MM.1S (cell line): ENCODE results near the gene IPO9.
A peak's percentile ranks its signal among the peaks of the same experiment; 100 is the strongest.

Source experiments
- DNase-seq: peaks from one replicate; pipeline ENCODE4 v3.0.0-alpha.2; 2015
- H2AFZ ChIP-seq: fragments of 300-600 bp; sonication (generic); 2 replicates; pipeline ENCODE4 v1.6.0; 2016; ENCODE audit warnings: antibody characterized with exemption, low read length
- H3F3A ChIP-seq: fragments of 300-600 bp; sonication (generic); 2 replicates; pipeline ENCODE4 v1.6.1; 2016; ENCODE audit warnings: mild to moderate bottlenecking, antibody characterized with exemption, low read length, moderate library complexity, mixed read lengths; ENCODE audit not compliant: insufficient read depth
- H3K27ac ChIP-seq: fragments of 300-600 bp; sonication (generic); 2 replicates; pipeline ENCODE4 v1.5.1; 2016; ENCODE audit warnings: mild to moderate bottlenecking, low read length
- H3K27me3 ChIP-seq: fragments of 300-600 bp; sonication (generic); replicated peaks from 2 replicates; pipeline ENCODE4 v1.6.0; 2016; ENCODE audit warnings: low read length; ENCODE audit not compliant: insufficient read depth
- H3K36me3 ChIP-seq: fragments of 300-600 bp; sonication (generic); replicated peaks from 2 replicates; pipeline ENCODE4 v1.6.1; 2016; ENCODE audit warnings: mild to moderate bottlenecking, low read length, mixed read lengths; ENCODE audit not compliant: insufficient read depth
- H3K4me1 ChIP-seq: fragments of 300-600 bp; sonication (generic); 2 replicates; pipeline ENCODE4 v1.6.1; 2016; ENCODE audit warnings: low read length, mixed read lengths
- H3K4me2 ChIP-seq: fragments of 300-600 bp; sonication (generic); 2 replicates; pipeline ENCODE4 v1.6.0; 2016; ENCODE audit warnings: low read depth, low read length
- H3K4me3 ChIP-seq: fragments of 300-600 bp; sonication (generic); 2 replicates; pipeline ENCODE4 v1.5.1; 2016; ENCODE audit warnings: low read length, mixed read lengths
- H3K79me2 ChIP-seq: fragments of 300-600 bp; sonication (generic); 2 replicates; pipeline ENCODE4 v1.6.1; 2016; ENCODE audit warnings: mixed run types, low read length, mixed read lengths
- H3K9ac ChIP-seq: fragments of 300-600 bp; sonication (generic); 2 replicates; pipeline ENCODE4 v1.6.1; 2016; ENCODE audit warnings: low read length, mixed read lengths
- H3K9me2 ChIP-seq: fragments of 300-600 bp; sonication (generic); replicated peaks from 2 replicates; pipeline ENCODE4 v1.6.1; 2016; ENCODE audit warnings: mild to moderate bottlenecking, low read length, mixed read lengths; ENCODE audit not compliant: insufficient read depth
- H3K9me3 ChIP-seq: fragments of 300-600 bp; sonication (generic); replicated peaks from 2 replicates; pipeline ENCODE4 v1.6.1; 2016; ENCODE audit warnings: mild to moderate bottlenecking, low read length, mixed read lengths; ENCODE audit not compliant: insufficient read depth
- H4K20me1 ChIP-seq: fragments of 300-600 bp; sonication (generic); 2 replicates; pipeline ENCODE4 v1.6.1; 2016; ENCODE audit warnings: mild to moderate bottlenecking, low read length, moderate library complexity, mixed read lengths; ENCODE audit not compliant: insufficient read depth
- EZH2 ChIP-seq: fragments of 300-600 bp; sonication (generic); optimal IDR thresholded peaks from 2 replicates; pipeline ENCODE3; 2017; ENCODE audit warnings: low read depth, mild to moderate bottlenecking, antibody characterized with exemption, low read length, mixed read lengths
- EZH2phosphoT487 ChIP-seq: fragments of 300-600 bp; sonication (generic); IDR thresholded peaks from 2 replicates; pipeline ENCODE4 v1.6.1; 2018; ENCODE audit warnings: antibody characterized with exemption, low read length
- TF ChIP-seq, protein P1 (sequence below): fragments of 300-600 bp; sonication (generic); IDR thresholded peaks from 2 replicates; pipeline ENCODE4 v1.5.1; 2016; ENCODE audit warnings: antibody characterized with exemption, low read length, mixed read lengths

The IPO9 gene

DNA sequence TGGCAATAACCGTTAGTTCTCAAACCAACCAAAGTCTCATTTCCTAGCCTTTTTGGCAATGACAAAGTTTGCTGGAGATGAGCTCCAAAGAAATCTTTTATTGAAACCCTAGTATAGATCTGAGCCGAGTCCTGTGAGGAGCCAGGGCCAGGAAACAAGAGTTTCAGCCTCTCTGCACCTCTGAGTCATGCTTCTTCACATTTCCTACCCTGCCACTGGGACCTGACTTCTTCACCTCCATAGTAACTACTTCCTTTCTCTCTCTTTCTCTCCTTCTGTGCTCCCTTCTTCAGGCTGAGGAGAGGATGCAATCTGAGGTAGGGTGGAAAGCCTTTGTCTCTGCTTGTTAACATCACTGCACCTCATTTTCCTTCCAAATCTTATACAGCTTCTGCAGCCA lies 38.7 kb upstream of the IPO9 start:
- Histone ChIP-seq H4K20me1 (no peaks in the 10 kb centered on the region), H3K27ac (no peak overlapping the region), H3K9me3 (no peaks in the 10 kb centered on the region), H3K9ac (no peak overlapping the region), H3K4me1 (no peaks in the 10 kb centered on the region), H2AFZ (no peak overlapping the region), H3K36me3 (no peaks in the 10 kb centered on the region), H3K27me3 (no peaks in the 10 kb centered on the region), H3K79me2 (no peaks in the 10 kb centered on the region), H3F3A (no peaks in the 10 kb centered on the region), H3K9me2 (no peaks in the 10 kb centered on the region), H3K4me3 (no peak overlapping the region), H3K4me2 (no peak overlapping the region)
- no peak for TF ChIP-seq EZH2phosphoT487
- DNase-seq, result no peak

DNA sequence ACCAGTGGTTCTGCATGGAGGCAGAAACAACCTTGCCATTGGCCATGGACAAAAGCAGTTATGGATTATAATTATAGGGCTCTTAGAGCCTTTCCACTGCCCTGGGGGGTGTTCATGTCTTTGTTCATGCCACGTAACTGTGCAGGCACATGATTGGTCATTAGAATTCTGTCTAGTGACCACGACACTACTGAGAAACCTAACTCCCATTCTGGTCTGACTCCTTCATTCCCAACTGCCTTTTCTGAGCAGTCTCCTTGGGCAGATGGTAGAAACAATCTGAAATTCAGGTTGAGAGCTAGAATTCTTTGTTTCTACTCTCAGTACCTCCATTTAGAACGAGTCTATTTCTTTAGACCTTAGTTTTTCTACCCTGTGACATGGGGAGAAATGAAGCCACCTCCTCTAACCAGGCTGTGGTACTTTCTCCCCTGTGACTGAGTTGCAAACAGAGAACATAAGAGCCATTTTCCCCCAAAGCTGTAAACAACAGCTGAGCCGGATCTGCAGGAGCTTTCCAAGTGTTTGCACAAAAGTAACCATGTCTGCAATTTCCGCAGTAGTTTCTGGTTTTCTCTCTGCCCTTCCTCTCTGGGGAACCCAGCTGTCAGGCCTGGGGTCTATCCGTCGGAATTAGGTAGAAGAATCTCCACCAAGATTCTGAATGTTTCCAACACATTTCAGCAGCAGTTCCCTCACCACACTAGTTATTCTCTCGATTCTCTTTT lies 37.7 kb upstream of the IPO9 start:
- TF ChIP-seq, protein P1, sequence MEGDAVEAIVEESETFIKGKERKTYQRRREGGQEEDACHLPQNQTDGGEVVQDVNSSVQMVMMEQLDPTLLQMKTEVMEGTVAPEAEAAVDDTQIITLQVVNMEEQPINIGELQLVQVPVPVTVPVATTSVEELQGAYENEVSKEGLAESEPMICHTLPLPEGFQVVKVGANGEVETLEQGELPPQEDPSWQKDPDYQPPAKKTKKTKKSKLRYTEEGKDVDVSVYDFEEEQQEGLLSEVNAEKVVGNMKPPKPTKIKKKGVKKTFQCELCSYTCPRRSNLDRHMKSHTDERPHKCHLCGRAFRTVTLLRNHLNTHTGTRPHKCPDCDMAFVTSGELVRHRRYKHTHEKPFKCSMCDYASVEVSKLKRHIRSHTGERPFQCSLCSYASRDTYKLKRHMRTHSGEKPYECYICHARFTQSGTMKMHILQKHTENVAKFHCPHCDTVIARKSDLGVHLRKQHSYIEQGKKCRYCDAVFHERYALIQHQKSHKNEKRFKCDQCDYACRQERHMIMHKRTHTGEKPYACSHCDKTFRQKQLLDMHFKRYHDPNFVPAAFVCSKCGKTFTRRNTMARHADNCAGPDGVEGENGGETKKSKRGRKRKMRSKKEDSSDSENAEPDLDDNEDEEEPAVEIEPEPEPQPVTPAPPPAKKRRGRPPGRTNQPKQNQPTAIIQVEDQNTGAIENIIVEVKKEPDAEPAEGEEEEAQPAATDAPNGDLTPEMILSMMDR, result no peak
- TF ChIP-seq EZH2 (no peak), EZH2phosphoT487 (no peak)
- no peaks in the 10 kb centered on the region for H3K27me3 ChIP-seq
- no peaks in the 10 kb centered on the region for H3K9me3 ChIP-seq
- H4K20me1 ChIP-seq, result no peaks in the 10 kb centered on the region
- H3K4me1 ChIP-seq, result no peaks in the 10 kb centered on the region
- no peaks in the 10 kb centered on the region for H3F3A ChIP-seq
- no peak overlapping the region for H3K4me2 ChIP-seq
- H3K9me2 ChIP-seq, result no peaks in the 10 kb centered on the region
- no peak overlapping the region for H3K27ac ChIP-seq
- H3K79me2 ChIP-seq, result no peaks in the 10 kb centered on the region
- no peak overlapping the region for H2AFZ ChIP-seq
- H3K9ac ChIP-seq, result no peak overlapping the region
- no peak for DNase-seq
- H3K4me3 ChIP-seq, result no peak overlapping the region
- H3K36me3 ChIP-seq, result no peaks in the 10 kb centered on the region

DNA sequence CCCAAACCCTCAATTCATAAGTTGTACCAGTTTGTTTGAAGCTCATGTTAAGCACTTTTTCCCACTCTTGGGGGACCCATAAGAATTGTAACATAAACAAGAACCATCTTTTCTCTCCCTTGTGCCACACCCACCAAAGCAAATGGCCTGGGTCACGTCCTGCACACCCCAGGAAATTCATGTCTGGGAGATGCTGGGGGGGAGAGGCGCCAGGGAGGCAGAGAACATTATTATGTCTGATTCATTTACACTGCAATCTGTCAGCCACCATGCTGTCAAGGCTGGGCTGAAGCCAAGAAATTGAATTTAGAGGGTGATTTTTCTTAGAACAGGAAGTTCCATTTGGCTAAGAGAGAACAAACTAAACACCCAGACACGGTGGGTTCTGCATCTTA lies 37.2 kb upstream of the IPO9 start:
- Histone ChIP-seq H3K9me2 (no peaks in the 10 kb centered on the region), H3K79me2 (no peaks in the 10 kb centered on the region), H2AFZ (no peak overlapping the region), H3K9me3 (no peaks in the 10 kb centered on the region), H3K9ac (no peak overlapping the region), H3K4me2 (no peak overlapping the region), H3F3A (no peaks in the 10 kb centered on the region), H4K20me1 (no peaks in the 10 kb centered on the region), H3K4me1 (no peaks in the 10 kb centered on the region), H3K4me3 (no peak overlapping the region), H3K36me3 (no peaks in the 10 kb centered on the region), H3K27ac (no peak overlapping the region), H3K27me3 (no peaks in the 10 kb centered on the region)
- DNase-seq, result no peak
- no peak for TF ChIP-seq EZH2phosphoT487
- TF ChIP-seq, protein P1, result no peak
- no peak for TF ChIP-seq EZH2

DNA sequence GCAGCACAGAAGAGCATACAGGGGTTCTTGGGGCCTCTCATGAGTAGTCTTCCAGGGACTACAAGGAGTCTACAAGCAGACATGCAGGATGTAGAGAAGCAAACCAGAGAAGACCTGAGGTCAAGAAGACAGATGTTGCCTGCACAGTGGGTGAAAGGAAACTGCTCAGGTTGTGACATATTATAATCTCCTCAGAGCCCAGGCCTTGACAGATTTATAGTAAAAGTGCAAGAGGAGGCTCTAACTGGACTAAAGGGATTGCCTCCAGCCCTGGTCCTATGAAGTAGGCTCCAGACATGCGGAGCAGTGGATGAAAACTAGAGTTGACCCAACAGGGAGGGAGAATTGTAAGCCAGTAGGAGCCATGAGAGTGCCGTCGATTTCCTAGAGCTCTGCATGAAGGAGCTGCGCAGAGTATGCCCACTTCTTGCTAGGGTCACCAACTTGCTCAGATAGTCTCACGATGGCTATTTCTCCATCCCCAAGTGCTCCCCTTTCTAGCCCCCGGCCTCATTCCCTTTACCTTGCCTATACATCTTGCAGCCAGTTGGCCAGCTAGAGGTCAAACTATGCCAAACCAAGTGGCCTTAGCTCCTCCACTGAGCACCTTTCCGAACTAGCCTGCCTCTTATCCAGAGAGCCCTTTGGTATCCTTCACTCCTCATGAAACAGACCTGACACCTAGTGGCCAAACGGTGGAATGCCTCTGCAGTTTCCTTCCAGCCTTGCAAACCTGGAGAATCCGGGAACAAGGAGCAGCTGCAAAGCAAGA lies 36.2 kb upstream of the IPO9 start:
- H3F3A ChIP-seq, result no peaks in the 10 kb centered on the region
- no peak overlapping the region for H2AFZ ChIP-seq
- no peaks in the 10 kb centered on the region for H3K9me2 ChIP-seq
- no peak overlapping the region for H3K27ac ChIP-seq
- H3K9ac ChIP-seq, result no peak overlapping the region
- no peak overlapping the region for H3K4me3 ChIP-seq
- H3K27me3 ChIP-seq, result no peaks in the 10 kb centered on the region
- peak; percentile 81 for DNase-seq
- no peaks in the 10 kb centered on the region for H4K20me1 ChIP-seq
- no peaks in the 10 kb centered on the region for H3K79me2 ChIP-seq
- H3K9me3 ChIP-seq, result no peaks in the 10 kb centered on the region
- H3K36me3 ChIP-seq, result no peaks in the 10 kb centered on the region
- H3K4me1 ChIP-seq, result peaks cover 3% of the 10 kb centered on the region; the same call in 1 of the 2 replicates
- TF ChIP-seq EZH2, result no peak
- TF ChIP-seq, protein P1, result peak; percentile 100
- H3K4me2 ChIP-seq, result no peak overlapping the region
